HL-60 (cell line): Measurements from ENCODE around the gene PC.
A peak's percentile ranks its signal among the peaks of the same experiment; 100 is the strongest.

Experiments
- GABPA ChIP-seq: IDR thresholded peaks from 2 replicates; pipeline ENCODE4 v1.6.1; 2012; ENCODE audit warnings: low read depth
- POLR2AphosphoS5 ChIP-seq: IDR thresholded peaks from 2 replicates; pipeline ENCODE4 v1.6.1; 2012; ENCODE audit warnings: low read depth
- TF ChIP-seq, protein P1 (sequence below): IDR thresholded peaks from one replicate; pipeline ENCODE4 v1.5.1; 2011; ENCODE audit warnings: low read length, control low read depth, inconsistent platforms; ENCODE audit not compliant: insufficient read depth
- TF ChIP-seq, protein P2 (sequence below): IDR thresholded peaks from 2 replicates; pipeline ENCODE4 v1.6.1; 2012; ENCODE audit warnings: low read depth; ENCODE audit not compliant: insufficient replicate concordance

DNA sequence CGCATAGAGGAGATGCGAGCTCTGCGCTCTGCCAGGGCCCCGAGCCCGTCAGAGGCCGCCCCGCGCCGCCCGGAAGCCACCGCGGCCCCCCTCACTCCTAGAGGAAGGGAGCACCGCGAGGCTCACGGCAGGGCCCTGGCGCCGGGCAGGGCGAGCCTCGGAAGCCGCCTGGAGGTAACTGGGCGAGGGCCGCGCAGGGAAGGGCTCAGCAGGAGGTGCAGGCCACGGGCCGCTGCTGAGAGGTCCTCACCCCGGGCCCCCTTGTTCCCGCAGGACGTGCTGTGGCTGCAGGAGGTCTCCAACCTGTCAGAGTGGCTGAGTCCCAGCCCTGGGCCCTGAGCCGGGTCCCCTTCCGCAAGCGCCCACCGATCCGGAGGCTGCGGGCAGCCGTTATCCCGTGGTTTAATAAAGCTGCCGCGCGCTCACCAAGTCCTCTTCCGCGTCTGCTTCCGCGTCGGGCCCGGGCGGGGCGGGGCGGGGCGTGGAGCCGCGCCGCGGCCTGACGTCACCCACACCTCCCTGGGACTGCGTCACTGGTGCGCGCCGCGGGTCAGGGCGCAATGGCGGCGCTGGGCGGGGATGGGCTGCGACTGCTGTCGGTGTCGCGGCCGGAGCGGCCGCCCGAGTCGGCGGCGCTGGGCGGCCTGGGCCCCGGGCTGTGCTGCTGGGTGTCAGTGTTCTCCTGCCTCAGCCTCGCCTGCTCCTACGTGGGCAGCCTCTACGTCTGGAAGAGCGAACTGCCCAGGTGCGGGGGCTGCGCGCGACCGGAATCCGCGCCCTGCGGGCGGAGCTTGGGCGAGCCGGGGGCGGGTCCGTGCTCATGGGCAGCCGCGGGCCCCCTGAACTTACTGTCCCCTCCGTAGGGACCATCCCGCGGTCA, 115.0 kb downstream of the PC start, which contains the start of gene RCE1:
- TF ChIP-seq, protein P1, sequence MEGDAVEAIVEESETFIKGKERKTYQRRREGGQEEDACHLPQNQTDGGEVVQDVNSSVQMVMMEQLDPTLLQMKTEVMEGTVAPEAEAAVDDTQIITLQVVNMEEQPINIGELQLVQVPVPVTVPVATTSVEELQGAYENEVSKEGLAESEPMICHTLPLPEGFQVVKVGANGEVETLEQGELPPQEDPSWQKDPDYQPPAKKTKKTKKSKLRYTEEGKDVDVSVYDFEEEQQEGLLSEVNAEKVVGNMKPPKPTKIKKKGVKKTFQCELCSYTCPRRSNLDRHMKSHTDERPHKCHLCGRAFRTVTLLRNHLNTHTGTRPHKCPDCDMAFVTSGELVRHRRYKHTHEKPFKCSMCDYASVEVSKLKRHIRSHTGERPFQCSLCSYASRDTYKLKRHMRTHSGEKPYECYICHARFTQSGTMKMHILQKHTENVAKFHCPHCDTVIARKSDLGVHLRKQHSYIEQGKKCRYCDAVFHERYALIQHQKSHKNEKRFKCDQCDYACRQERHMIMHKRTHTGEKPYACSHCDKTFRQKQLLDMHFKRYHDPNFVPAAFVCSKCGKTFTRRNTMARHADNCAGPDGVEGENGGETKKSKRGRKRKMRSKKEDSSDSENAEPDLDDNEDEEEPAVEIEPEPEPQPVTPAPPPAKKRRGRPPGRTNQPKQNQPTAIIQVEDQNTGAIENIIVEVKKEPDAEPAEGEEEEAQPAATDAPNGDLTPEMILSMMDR = no peak
- TF ChIP-seq POLR2AphosphoS5 (peak; percentile 74; the same call in 1 of the 2 replicates), GABPA (no peak)
- TF ChIP-seq, protein P2, sequence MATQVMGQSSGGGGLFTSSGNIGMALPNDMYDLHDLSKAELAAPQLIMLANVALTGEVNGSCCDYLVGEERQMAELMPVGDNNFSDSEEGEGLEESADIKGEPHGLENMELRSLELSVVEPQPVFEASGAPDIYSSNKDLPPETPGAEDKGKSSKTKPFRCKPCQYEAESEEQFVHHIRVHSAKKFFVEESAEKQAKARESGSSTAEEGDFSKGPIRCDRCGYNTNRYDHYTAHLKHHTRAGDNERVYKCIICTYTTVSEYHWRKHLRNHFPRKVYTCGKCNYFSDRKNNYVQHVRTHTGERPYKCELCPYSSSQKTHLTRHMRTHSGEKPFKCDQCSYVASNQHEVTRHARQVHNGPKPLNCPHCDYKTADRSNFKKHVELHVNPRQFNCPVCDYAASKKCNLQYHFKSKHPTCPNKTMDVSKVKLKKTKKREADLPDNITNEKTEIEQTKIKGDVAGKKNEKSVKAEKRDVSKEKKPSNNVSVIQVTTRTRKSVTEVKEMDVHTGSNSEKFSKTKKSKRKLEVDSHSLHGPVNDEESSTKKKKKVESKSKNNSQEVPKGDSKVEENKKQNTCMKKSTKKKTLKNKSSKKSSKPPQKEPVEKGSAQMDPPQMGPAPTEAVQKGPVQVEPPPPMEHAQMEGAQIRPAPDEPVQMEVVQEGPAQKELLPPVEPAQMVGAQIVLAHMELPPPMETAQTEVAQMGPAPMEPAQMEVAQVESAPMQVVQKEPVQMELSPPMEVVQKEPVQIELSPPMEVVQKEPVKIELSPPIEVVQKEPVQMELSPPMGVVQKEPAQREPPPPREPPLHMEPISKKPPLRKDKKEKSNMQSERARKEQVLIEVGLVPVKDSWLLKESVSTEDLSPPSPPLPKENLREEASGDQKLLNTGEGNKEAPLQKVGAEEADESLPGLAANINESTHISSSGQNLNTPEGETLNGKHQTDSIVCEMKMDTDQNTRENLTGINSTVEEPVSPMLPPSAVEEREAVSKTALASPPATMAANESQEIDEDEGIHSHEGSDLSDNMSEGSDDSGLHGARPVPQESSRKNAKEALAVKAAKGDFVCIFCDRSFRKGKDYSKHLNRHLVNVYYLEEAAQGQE = peak; percentile 68
